PC-3 (cell line): ENCODE measurements around the gene SEMG1.

ENCODE experiments used
- CTCF ChIP-seq: fragments of 300-600 bp; sonication (generic); conservative IDR thresholded peaks from 2 replicates; pipeline ENCODE4 v1.5.1; 2017; ENCODE audit warnings: antibody characterized with exemption, low read depth, mild to moderate bottlenecking, low read length
- EZH2 ChIP-seq: fragments of 300-600 bp; sonication (generic); IDR thresholded peaks from one replicate; pipeline ENCODE4 v1.6.1; 2017; ENCODE audit warnings: antibody characterized with exemption, mild to moderate bottlenecking, low read length; ENCODE audit not compliant: unreplicated experiment
- EZH2phosphoT487 ChIP-seq: fragments of 300-600 bp; sonication (generic); IDR thresholded peaks from 2 replicates; pipeline ENCODE4 v1.6.1; 2018; ENCODE audit warnings: mild to moderate bottlenecking, antibody characterized with exemption, low read length, borderline replicate concordance

GRCh38 chr20:45187693-45188092, 19.1 kb upstream of the SEMG1 start:
- TF ChIP-seq CTCF (no peak), EZH2 (no peak), EZH2phosphoT487 (no peak)
